Measurements from ENCODE around the gene EPHB3.
"Not testable (repeated sequence)": the region's sequence is repeated elsewhere in the genome, so short reads cannot be mapped to it uniquely, and the experiment has no call there.

The EPHB3 gene

DNA sequence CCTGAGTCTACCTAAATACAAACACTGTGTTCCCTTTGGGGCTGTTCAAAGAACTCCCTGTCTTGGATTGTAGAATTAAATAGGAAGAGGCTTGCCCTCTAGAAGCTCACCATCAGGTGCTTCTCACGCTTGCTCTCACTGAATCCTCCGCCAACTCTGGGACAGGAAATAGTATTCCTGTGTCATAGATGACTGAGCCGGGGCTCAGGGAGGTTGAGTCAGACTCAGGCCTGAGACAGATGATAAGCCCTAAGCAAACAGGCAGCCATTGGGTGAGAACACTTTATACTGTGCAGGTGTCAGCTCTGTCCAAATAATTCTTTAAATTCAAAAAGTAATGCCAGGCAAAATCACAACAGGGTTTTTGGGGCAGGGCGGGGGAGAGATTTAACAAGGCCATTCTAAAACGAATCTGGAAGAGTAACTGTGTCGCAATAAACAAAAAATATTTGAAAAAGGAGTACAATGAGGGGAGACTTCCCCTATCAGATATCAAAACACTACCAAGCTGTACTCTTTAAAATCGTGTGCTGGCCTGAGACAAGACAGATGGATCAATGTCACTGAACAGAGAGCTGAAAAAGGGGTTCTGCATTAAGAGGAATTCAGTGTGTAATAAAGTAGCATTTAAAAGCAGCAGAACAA lies 59.0 kb downstream of the EPHB3 start:
- H3K27me3 ChIP-seq (ENCODE audit: insufficient read depth, low read length): no peaks in the 10 kb centered on the region
- no peak overlapping the region for H3K18ac ChIP-seq (ENCODE audit: low read length)
- H4K8ac ChIP-seq (ENCODE audit: low read depth, low read length): no peak overlapping the region
- no peak overlapping the region for H3K4me3 ChIP-seq (ENCODE audit: low read depth, low read length)
- H2BK5ac ChIP-seq (ENCODE audit: low read depth, low read length, poor library complexity): no peak overlapping the region
- no peak overlapping the region for H3K27ac ChIP-seq (ENCODE audit: low read depth, low read length)
- no peak overlapping the region for H3K23ac ChIP-seq (ENCODE audit: low read length)
- H2BK120ac ChIP-seq (ENCODE audit: insufficient read depth, low read length, poor library complexity): no peak overlapping the region
- peaks cover 4 to 14% of the 10 kb centered on the region in 2 experiments for H3K4me1 ChIP-seq (ENCODE audit: control insufficient read depth in 1 of 2, insufficient read depth in 2 of 2, low read length in 2 of 2)
- no peak for DNase-seq
- no peaks in the 10 kb centered on the region for H3K79me1 ChIP-seq (ENCODE audit: low read length)
- H3K9ac ChIP-seq (ENCODE audit: low read length): no peak overlapping the region
- H3K14ac ChIP-seq (ENCODE audit: low read length): no peak overlapping the region
- H3K79me2 ChIP-seq (ENCODE audit: control insufficient read depth, insufficient read depth, low read length, poor library complexity): no peaks in the 10 kb centered on the region
- no peaks in the 10 kb centered on the region for H3K9me3 ChIP-seq (ENCODE audit: insufficient read depth, low read depth, low read length)
- no peak overlapping the region for H4K91ac ChIP-seq (ENCODE audit: low read depth, low read length)
- no CpG with 5 or more reads among the region's 7 CpGs for WGBS (ENCODE audit: extremely low coverage, insufficient coverage, insufficient read length)
- H2AFZ ChIP-seq (ENCODE audit: insufficient read depth, low read length, poor library complexity): no peak overlapping the region
- no peak overlapping the region for H3K4ac ChIP-seq (ENCODE audit: low read depth, low read length)
- H4K12ac ChIP-seq (ENCODE audit: low read depth, low read length): no peak overlapping the region
- H3K4me2 ChIP-seq (ENCODE audit: low read length): no peak overlapping the region
- H2AK5ac ChIP-seq (ENCODE audit: low read length): no peak overlapping the region
- no peak overlapping the region for H2BK12ac ChIP-seq (ENCODE audit: low read length)
- H3K36me3 ChIP-seq (ENCODE audit: control insufficient read depth in 1 of 2, insufficient read depth in 2 of 2, low read length in 2 of 2): no peaks in the 10 kb centered on the region

DNA sequence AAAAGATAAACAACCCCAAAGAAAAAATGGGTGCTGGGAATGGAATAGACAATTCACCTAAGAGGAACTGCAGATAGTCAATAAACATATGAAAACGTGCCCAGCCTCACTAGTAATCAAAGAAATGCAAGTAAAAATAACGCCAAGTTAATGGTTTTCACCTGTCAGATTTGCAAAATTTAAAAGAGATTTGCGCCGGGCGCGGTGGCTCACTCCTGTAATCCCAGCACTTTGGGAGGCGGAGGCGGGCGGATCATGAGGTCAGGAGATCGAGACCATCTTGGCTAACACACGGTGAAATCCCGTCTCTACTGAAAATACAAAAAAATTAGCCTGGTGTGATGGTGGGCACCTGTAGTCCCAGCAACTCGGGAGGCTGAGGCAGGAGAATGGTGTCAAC lies 60.6 kb downstream of the EPHB3 start:
- not testable (repeated sequence) for DNase-seq; H3K27me3 ChIP-seq (ENCODE audit: insufficient read depth, low read length); H3K27ac ChIP-seq (ENCODE audit: low read depth, low read length); H3K79me2 ChIP-seq (ENCODE audit: control insufficient read depth, insufficient read depth, low read length, poor library complexity); H3K9me3 ChIP-seq (ENCODE audit: insufficient read depth, low read depth, low read length); H4K91ac ChIP-seq (ENCODE audit: low read depth, low read length); H3K36me3 ChIP-seq (ENCODE audit: control insufficient read depth in 1 of 2, insufficient read depth in 2 of 2, low read length in 2 of 2); H3K4ac ChIP-seq (ENCODE audit: low read depth, low read length); H4K8ac ChIP-seq (ENCODE audit: low read depth, low read length); H2BK120ac ChIP-seq (ENCODE audit: insufficient read depth, low read length, poor library complexity); H3K79me1 ChIP-seq (ENCODE audit: low read length); H3K18ac ChIP-seq (ENCODE audit: low read length); H4K12ac ChIP-seq (ENCODE audit: low read depth, low read length); H3K4me3 ChIP-seq (ENCODE audit: low read depth, low read length); H2AK5ac ChIP-seq (ENCODE audit: low read length); H3K14ac ChIP-seq (ENCODE audit: low read length); H2BK12ac ChIP-seq (ENCODE audit: low read length); H2BK5ac ChIP-seq (ENCODE audit: low read depth, low read length, poor library complexity); H3K4me2 ChIP-seq (ENCODE audit: low read length); H2AFZ ChIP-seq (ENCODE audit: insufficient read depth, low read length, poor library complexity); H3K9ac ChIP-seq (ENCODE audit: low read length); H3K23ac ChIP-seq (ENCODE audit: low read length)
- H3K4me1 ChIP-seq (ENCODE audit: control insufficient read depth in 1 of 2, insufficient read depth in 2 of 2, low read length in 2 of 2): peaks cover 7 to 13% of the 10 kb centered on the region in 2 experiments
- no CpG with 5 or more reads among the region's 13 CpGs for WGBS (ENCODE audit: extremely low coverage, insufficient coverage, insufficient read length)

DNA sequence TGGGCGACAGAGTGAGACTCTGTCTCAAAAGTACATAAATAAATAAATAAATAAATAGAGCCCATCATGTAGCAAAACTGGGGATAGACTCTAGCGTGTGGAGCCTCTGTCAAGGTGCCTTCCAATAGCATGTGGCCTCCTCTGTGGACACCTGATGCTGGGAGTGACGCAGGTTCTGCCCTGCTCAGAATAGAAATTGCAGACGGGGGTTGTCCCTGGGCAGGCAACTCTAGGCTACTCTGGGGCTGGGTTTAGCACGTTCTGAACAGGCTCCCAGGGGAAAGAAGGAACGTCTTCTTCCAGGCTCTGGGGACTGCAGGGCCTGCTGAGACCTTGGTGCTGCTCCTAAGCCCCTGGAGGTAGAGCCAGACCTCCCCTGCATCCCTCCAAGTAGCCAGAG lies 65.3 kb downstream of the EPHB3 start:
- Histone ChIP-seq H3K4me3 (ENCODE audit: low read depth, low read length) (no peak overlapping the region), H3K79me2 (ENCODE audit: control insufficient read depth, insufficient read depth, low read length, poor library complexity) (no peaks in the 10 kb centered on the region), H4K91ac (ENCODE audit: low read depth, low read length) (no peak overlapping the region), H3K9me3 (ENCODE audit: insufficient read depth, low read depth, low read length) (no peaks in the 10 kb centered on the region), H3K27me3 (ENCODE audit: insufficient read depth, low read length) (no peaks in the 10 kb centered on the region), H3K18ac (ENCODE audit: low read length) (no peak overlapping the region), H4K12ac (ENCODE audit: low read depth, low read length) (no peak overlapping the region), H3K27ac (ENCODE audit: low read depth, low read length) (no peak overlapping the region), H3K4ac (ENCODE audit: low read depth, low read length) (no peak overlapping the region), H3K14ac (ENCODE audit: low read length) (no peak overlapping the region), H3K79me1 (ENCODE audit: low read length) (peaks cover 2% of the 10 kb centered on the region), H2AFZ (ENCODE audit: insufficient read depth, low read length, poor library complexity) (no peak overlapping the region), H4K8ac (ENCODE audit: low read depth, low read length) (no peak overlapping the region), H3K36me3 (ENCODE audit: control insufficient read depth in 1 of 2, insufficient read depth in 2 of 2, low read length in 2 of 2) (no peaks in the 10 kb centered on the region), H3K4me1 (ENCODE audit: control insufficient read depth in 1 of 2, insufficient read depth in 2 of 2, low read length in 2 of 2) (peaks cover 20 to 30% of the 10 kb centered on the region in 2 experiments), H3K9ac (ENCODE audit: low read length) (peak overlapping the region; percentile 28), H2AK5ac (ENCODE audit: low read length) (peak overlapping the region; percentile 35), H2BK120ac (ENCODE audit: insufficient read depth, low read length, poor library complexity) (no peak overlapping the region), H3K23ac (ENCODE audit: low read length) (no peak overlapping the region), H2BK5ac (ENCODE audit: low read depth, low read length, poor library complexity) (no peak overlapping the region), H3K4me2 (ENCODE audit: low read length) (no peak overlapping the region), H2BK12ac (ENCODE audit: low read length) (peak overlapping the region; percentile 42)
- no CpG with 5 or more reads among the region's 6 CpGs for WGBS (ENCODE audit: extremely low coverage, insufficient coverage, insufficient read length)
- DNase-seq: no peak

DNA sequence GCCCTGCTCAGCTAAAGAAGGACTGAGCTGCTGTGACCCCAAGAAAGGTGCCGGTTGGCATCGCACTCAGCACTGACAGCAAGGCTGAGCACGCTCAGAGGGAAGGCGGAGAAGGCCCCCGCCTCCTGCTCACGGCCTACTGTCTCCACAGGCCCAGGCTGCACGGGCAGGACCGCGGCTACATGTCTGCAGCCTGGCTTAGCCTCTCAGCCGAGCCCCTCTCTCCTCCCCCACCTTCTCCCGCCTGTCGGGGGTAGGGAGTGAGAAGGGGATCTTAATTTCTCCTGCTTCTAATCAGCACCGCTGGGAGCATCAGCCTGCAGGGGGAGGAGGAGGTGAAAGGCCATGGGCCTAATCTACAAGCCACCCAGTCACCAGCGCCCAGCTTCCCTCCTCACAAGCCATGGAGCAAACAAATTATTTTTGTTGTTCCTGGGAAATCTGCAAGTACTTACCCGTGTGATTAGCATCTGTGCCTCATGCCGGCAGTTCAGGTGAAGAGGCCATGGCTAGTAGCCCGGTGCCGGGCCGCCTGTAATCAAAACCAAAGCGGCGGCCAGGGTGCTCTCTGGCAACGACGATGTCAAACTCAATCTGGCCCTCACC lies 68.1 kb downstream of the EPHB3 start:
- H2BK12ac ChIP-seq (ENCODE audit: low read length): peak overlapping the region; percentile 16
- H3K14ac ChIP-seq (ENCODE audit: low read length): no peak overlapping the region
- no peak overlapping the region for H3K4ac ChIP-seq (ENCODE audit: low read depth, low read length)
- H3K9ac ChIP-seq (ENCODE audit: low read length): no peak overlapping the region
- no peaks in the 10 kb centered on the region for H3K9me3 ChIP-seq (ENCODE audit: insufficient read depth, low read depth, low read length)
- no CpG with 5 or more reads among the region's 23 CpGs for WGBS (ENCODE audit: extremely low coverage, insufficient coverage, insufficient read length)
- H4K8ac ChIP-seq (ENCODE audit: low read depth, low read length): no peak overlapping the region
- H2AK5ac ChIP-seq (ENCODE audit: low read length): peak overlapping the region; percentile 0
- no peaks in the 10 kb centered on the region for H3K27me3 ChIP-seq (ENCODE audit: insufficient read depth, low read length)
- no peak overlapping the region for H3K18ac ChIP-seq (ENCODE audit: low read length)
- H2BK120ac ChIP-seq (ENCODE audit: insufficient read depth, low read length, poor library complexity): peak overlapping the region; percentile 0
- no peak overlapping the region for H3K4me3 ChIP-seq (ENCODE audit: low read depth, low read length)
- no peak overlapping the region for H2BK5ac ChIP-seq (ENCODE audit: low read depth, low read length, poor library complexity)
- no peak overlapping the region for H3K4me2 ChIP-seq (ENCODE audit: low read length)
- no peak overlapping the region for H2AFZ ChIP-seq (ENCODE audit: insufficient read depth, low read length, poor library complexity)
- H3K27ac ChIP-seq (ENCODE audit: low read depth, low read length): no peak overlapping the region
- H3K79me2 ChIP-seq (ENCODE audit: control insufficient read depth, insufficient read depth, low read length, poor library complexity): no peaks in the 10 kb centered on the region
- no peak for DNase-seq
- no peak overlapping the region for H4K91ac ChIP-seq (ENCODE audit: low read depth, low read length)
- H3K79me1 ChIP-seq (ENCODE audit: low read length): peaks cover 2% of the 10 kb centered on the region
- H3K4me1 ChIP-seq (ENCODE audit: control insufficient read depth in 1 of 2, insufficient read depth in 2 of 2, low read length in 2 of 2): peaks cover 22 to 30% of the 10 kb centered on the region in 2 experiments
- H4K12ac ChIP-seq (ENCODE audit: low read depth, low read length): no peak overlapping the region
- H3K36me3 ChIP-seq (ENCODE audit: control insufficient read depth in 1 of 2, insufficient read depth in 2 of 2, low read length in 2 of 2): no peaks in the 10 kb centered on the region
- no peak overlapping the region for H3K23ac ChIP-seq (ENCODE audit: low read length)

Measured in trophoblast cell (in vitro differentiated cells and primary cell).